Subcutaneous adipose tissue (tissue), 4 donors: ENCODE measurements around the gene DNAJB14. TPM values are rescaled to one million over a fixed set of nuclear protein-coding genes. Genes with fewer than 3 reads are reported as not detected.

Experiments used
- total RNA-seq, 4 donors: library from RNA; depleted of rRNA; stranded (reverse); fragments of >200 nt; gene quantifications; one replicate each; pipeline ENCODE4 v1.1.0, GENCODE V29; 2016
- TF ChIP-seq, protein P1 (sequence below): fragments of 450-650 bp; IDR thresholded peaks from one replicate; pipeline ENCODE4 v1.5.1; 2016; ENCODE audit warnings: low read depth, mild to moderate bottlenecking, control low read depth, antibody characterized with exemption, moderate library complexity

The DNAJB14 gene
- total RNA-seq, 4 donors from 2014 or later = 35.9 to 63.1 (median 41.7) TPM

DNA sequence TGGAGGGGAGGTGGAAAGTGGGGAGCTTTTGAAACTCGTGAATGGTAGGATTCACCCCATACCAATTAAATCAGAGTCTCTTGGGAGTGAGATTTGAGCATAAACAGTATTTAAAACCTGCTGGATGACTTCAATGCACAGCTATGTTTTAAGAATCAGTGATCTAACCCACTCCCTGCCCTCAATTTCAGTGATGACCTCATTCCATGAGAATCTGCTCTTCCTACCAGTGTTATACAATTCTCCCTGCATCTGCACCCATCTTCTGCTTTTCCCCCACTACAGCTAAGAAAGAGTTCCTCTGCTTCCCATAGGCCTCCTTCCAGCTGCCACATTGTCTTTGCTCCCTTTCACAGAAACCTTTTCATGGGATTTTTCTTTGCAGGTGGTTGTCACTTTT is 21.9 kb upstream of the DNAJB14 start:
- TF ChIP-seq, protein P1, sequence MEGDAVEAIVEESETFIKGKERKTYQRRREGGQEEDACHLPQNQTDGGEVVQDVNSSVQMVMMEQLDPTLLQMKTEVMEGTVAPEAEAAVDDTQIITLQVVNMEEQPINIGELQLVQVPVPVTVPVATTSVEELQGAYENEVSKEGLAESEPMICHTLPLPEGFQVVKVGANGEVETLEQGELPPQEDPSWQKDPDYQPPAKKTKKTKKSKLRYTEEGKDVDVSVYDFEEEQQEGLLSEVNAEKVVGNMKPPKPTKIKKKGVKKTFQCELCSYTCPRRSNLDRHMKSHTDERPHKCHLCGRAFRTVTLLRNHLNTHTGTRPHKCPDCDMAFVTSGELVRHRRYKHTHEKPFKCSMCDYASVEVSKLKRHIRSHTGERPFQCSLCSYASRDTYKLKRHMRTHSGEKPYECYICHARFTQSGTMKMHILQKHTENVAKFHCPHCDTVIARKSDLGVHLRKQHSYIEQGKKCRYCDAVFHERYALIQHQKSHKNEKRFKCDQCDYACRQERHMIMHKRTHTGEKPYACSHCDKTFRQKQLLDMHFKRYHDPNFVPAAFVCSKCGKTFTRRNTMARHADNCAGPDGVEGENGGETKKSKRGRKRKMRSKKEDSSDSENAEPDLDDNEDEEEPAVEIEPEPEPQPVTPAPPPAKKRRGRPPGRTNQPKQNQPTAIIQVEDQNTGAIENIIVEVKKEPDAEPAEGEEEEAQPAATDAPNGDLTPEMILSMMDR = no peak

DNA sequence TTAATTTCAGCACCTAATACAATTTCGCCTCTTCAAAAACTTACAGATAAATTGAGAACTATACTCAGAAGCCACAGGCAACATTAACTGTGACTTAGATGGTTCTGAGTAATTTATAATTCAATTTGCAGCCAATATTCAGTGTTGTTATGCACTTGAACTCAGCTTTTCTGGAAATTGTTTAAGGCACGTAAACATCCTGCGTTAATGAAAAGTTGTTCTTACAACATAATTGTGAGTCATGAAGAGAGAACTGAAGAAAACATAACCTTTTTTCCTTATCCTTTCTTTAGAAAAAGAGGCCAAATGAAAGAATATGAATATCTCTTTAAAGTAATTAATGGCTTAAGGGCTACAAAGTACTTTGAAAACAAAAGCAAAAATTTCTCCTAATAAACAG is 20.3 kb upstream of the DNAJB14 start:
- TF ChIP-seq, protein P1 = no peak

GRCh38 chr4:99965674-99966350 is 19.4 kb upstream of the DNAJB14 start:
- TF ChIP-seq, protein P1 = no peak

DNA sequence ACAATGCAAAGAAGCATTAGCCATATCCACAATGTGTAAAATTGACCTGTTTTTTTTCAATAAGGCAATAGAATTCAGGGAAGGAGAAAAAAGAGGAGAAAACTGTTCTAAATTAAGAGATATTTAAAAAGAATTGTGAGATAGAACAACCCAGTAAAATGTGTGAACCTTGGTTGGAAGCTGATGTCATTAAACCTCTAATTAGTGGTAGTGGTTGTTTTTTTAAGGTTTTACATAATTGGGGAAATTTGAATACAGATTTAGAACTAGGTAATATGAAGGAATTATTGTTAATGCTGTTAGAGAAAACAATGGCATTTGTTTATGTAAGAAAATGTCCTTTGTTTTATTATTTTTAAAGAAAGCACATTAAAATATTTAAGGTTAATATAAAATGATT is 18.8 kb upstream of the DNAJB14 start:
- TF ChIP-seq, protein P1 = no peak

- TF ChIP-seq, protein P1 = no peak
Measured at GRCh38 chr4:99961711-99962110, 15.3 kb upstream of the DNAJB14 start.

DNA sequence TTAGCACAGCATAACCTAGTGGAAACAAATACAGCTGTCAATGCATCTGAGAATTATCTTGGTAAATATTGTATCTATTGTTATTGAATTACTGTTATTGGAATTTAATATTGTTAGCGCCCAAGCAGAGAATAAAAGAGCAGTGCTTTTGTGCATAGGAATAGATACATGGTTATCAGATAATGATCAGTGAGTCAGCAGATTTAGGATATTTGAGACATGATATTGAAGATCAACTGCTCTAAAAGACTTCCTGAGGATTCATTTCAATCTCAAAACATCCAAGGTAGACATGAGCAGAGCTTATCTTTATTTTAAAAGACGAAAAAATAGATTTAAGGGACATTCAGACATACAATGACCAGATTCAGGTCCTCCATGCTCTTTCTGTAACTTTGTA is 14.2 kb upstream of the DNAJB14 start:
- TF ChIP-seq, protein P1 = no peak

GRCh38 chr4:99950913-99951254 is 4.5 kb upstream of the DNAJB14 start:
- TF ChIP-seq, protein P1 = no peak
